Trophoblast cell (in vitro differentiated cells and primary cell): ENCODE data around the gene THSD4.

Source experiments
- DNase-seq, 2 donors: peaks; one replicate each; pipeline ENCODE4 v3.0.0-alpha.2; 2016
- H2AFZ ChIP-seq: 2 replicates; pipeline ENCODE4 v1.6.1; 2013; ENCODE audit warnings: low read length, moderate library complexity, mild to moderate bottlenecking; ENCODE audit not compliant: insufficient read depth, poor library complexity
- H2AK5ac ChIP-seq: 2 replicates; pipeline ENCODE4 v1.6.1; 2013; ENCODE audit warnings: mild to moderate bottlenecking, low read length
- H2BK120ac ChIP-seq: 2 replicates; pipeline ENCODE4 v1.6.1; 2013; ENCODE audit warnings: low read length, mild to moderate bottlenecking, moderate library complexity; ENCODE audit not compliant: insufficient read depth, poor library complexity
- H2BK12ac ChIP-seq: 2 replicates; pipeline ENCODE4 v1.6.1; 2013; ENCODE audit warnings: mild to moderate bottlenecking, low read length, moderate library complexity
- H2BK5ac ChIP-seq: 2 replicates; pipeline ENCODE4 v1.6.1; 2013; ENCODE audit warnings: low read length, low read depth, moderate library complexity, mild to moderate bottlenecking; ENCODE audit not compliant: poor library complexity
- H3K14ac ChIP-seq: 2 replicates; pipeline ENCODE4 v1.6.1; 2013; ENCODE audit warnings: mild to moderate bottlenecking, low read length
- H3K18ac ChIP-seq: 2 replicates; pipeline ENCODE4 v1.6.1; 2013; ENCODE audit warnings: mild to moderate bottlenecking, low read length
- H3K23ac ChIP-seq: 2 replicates; pipeline ENCODE4 v1.6.1; 2013; ENCODE audit warnings: low read length
- H3K27ac ChIP-seq: 2 replicates; pipeline ENCODE4 v1.5.1; 2013; ENCODE audit warnings: low read depth, mild to moderate bottlenecking, inconsistent platforms, low read length, moderate library complexity
- H3K27me3 ChIP-seq: 2 replicates; pipeline ENCODE4 v1.6.1; 2013; ENCODE audit warnings: inconsistent platforms, mild to moderate bottlenecking, low read length, moderate library complexity; ENCODE audit not compliant: insufficient read depth
- H3K36me3 ChIP-seq, 2 experiments: 1 replicate in 1 of 2; 2 replicates in 1 of 2; pipeline ENCODE4 v1.6.1; 2013; ENCODE audit warnings: low read length in 2 of 2, mild to moderate bottlenecking in 2 of 2, moderate library complexity in 1 of 2; ENCODE audit not compliant: insufficient read depth in 2 of 2, control insufficient read depth in 1 of 2
- H3K4ac ChIP-seq: 2 replicates; pipeline ENCODE4 v1.6.1; 2013; ENCODE audit warnings: low read depth, mild to moderate bottlenecking, low read length, moderate library complexity
- H3K4me1 ChIP-seq, 2 experiments: 1 replicate in 1 of 2; 2 replicates in 1 of 2; pipeline ENCODE4 v1.6.1; 2013; ENCODE audit warnings: low read length in 2 of 2, mild to moderate bottlenecking in 2 of 2, moderate library complexity in 1 of 2; ENCODE audit not compliant: insufficient read depth in 2 of 2, control insufficient read depth in 1 of 2
- H3K4me2 ChIP-seq: 2 replicates; pipeline ENCODE4 v1.6.1; 2013; ENCODE audit warnings: inconsistent platforms, mild to moderate bottlenecking, low read length, moderate library complexity
- H3K4me3 ChIP-seq: 2 replicates; pipeline ENCODE4 v1.5.1; 2013; ENCODE audit warnings: mild to moderate bottlenecking, low read depth, low read length, inconsistent platforms
- H3K79me1 ChIP-seq: one replicate; pipeline ENCODE4 v1.6.1; 2013; ENCODE audit warnings: low read length
- H3K79me2 ChIP-seq: 2 replicates; pipeline ENCODE4 v1.6.1; 2013; ENCODE audit warnings: low read length, mild to moderate bottlenecking; ENCODE audit not compliant: control insufficient read depth, insufficient read depth, poor library complexity
- H3K9ac ChIP-seq: 2 replicates; pipeline ENCODE4 v1.6.1; 2013; ENCODE audit warnings: mild to moderate bottlenecking, low read length
- H3K9me3 ChIP-seq: 2 replicates; pipeline ENCODE4 v1.6.1; 2013; ENCODE audit warnings: low read depth, mild to moderate bottlenecking, control low read depth, inconsistent platforms, low read length; ENCODE audit not compliant: insufficient read depth
- H4K12ac ChIP-seq: 2 replicates; pipeline ENCODE4 v1.6.1; 2013; ENCODE audit warnings: low read depth, mild to moderate bottlenecking, low read length, moderate library complexity
- H4K8ac ChIP-seq: 2 replicates; pipeline ENCODE4 v1.6.1; 2013; ENCODE audit warnings: low read depth, mild to moderate bottlenecking, low read length, moderate library complexity
- H4K91ac ChIP-seq: one replicate; pipeline ENCODE4 v1.6.1; 2013; ENCODE audit warnings: low read depth, mild to moderate bottlenecking, low read length, moderate library complexity
- WGBS: extraction: QIAGEN DNeasy Blood & Tissue Kit; methylation state at CpG from one replicate; pipeline ENCODE4 v1.1.7; 2013; ENCODE audit warnings: missing lambda C conversion rate; ENCODE audit not compliant: insufficient read length, insufficient coverage; ENCODE audit errors: extremely low coverage; 5-methylcytosine and 5-hydroxymethylcytosine counted together

The THSD4 gene

GRCh38 chr15:71732636-71733035 is 617.4 kb downstream of the THSD4 start:
- Histone ChIP-seq H3K4ac (no peak overlapping the region), H2AFZ (no peak overlapping the region), H4K8ac (no peak overlapping the region), H3K18ac (no peak overlapping the region), H3K23ac (no peak overlapping the region), H3K36me3 (no peaks in the 10 kb centered on the region), H3K27me3 (no peaks in the 10 kb centered on the region), H3K14ac (no peak overlapping the region), H3K27ac (no peak overlapping the region), H3K79me1 (no peaks in the 10 kb centered on the region), H2AK5ac (no peak overlapping the region), H2BK12ac (no peak overlapping the region), H3K9me3 (peaks cover under 1% of the 10 kb centered on the region), H3K4me1 (no peaks in the 10 kb centered on the region), H3K4me2 (no peak overlapping the region), H4K91ac (no peak overlapping the region), H3K79me2 (no peaks in the 10 kb centered on the region), H4K12ac (no peak overlapping the region), H2BK5ac (no peak overlapping the region), H2BK120ac (no peak overlapping the region), H3K4me3 (no peak overlapping the region), H3K9ac (no peak overlapping the region)
- WGBS = no CpG with 5 or more reads among the region's 2 CpGs
- DNase-seq = no peak

- Histone ChIP-seq H3K9ac (no peak overlapping the region), H3K9me3 (peaks cover 2% of the 10 kb centered on the region), H3K79me1 (no peaks in the 10 kb centered on the region), H3K23ac (no peak overlapping the region), H3K18ac (no peak overlapping the region), H2AK5ac (no peak overlapping the region), H3K27me3 (no peaks in the 10 kb centered on the region), H3K36me3 (no peaks in the 10 kb centered on the region), H2BK120ac (no peak overlapping the region), H3K4me3 (no peak overlapping the region), H4K91ac (no peak overlapping the region), H2AFZ (no peak overlapping the region), H3K27ac (no peak overlapping the region), H4K8ac (no peak overlapping the region), H3K79me2 (no peaks in the 10 kb centered on the region), H3K4ac (no peak overlapping the region), H4K12ac (no peak overlapping the region), H3K14ac (no peak overlapping the region), H3K4me2 (no peak overlapping the region), H2BK12ac (no peak overlapping the region), H2BK5ac (no peak overlapping the region), H3K4me1 (no peaks in the 10 kb centered on the region)
- no peak for DNase-seq
- no CpG with 5 or more reads among the region's 1 CpG for WGBS
Measured at GRCh38 chr15:71733122-71733521, 617.9 kb downstream of the THSD4 start.

DNA sequence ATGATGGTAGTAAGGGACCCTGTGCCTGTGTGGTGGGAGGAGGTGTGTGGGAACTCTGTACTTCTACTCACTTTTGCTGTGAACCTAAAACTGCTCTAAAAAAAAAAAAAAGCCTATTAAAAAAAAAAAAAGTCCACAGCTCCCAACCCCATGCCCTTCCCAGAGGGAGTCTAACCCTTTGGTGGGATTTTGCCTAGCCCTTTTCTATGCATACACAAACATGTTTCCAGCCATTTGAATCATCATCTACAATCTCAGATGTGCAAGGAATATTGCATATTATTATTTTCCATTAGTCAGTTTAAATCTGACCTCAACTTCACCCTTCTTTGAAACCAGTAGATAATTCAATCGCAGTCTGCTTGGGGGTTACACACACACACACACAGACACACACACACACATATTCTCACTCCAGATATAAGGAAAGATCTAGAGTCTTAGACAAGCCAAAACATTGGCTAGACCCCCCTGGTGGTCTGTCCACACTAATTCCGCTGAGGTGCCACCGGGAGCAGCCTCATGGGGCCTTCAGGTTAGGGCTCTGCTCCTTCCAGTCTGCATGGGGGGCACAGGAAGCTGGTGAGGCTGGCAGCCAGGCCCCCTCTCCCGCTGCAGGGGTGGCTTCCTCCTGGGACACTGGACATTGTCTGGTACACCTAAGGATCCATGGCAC is 619.6 kb downstream of the THSD4 start:
- no peak overlapping the region for H2AFZ ChIP-seq
- peaks cover 2% of the 10 kb centered on the region for H3K9me3 ChIP-seq
- no peak overlapping the region for H3K18ac ChIP-seq
- no peaks in the 10 kb centered on the region for H3K79me2 ChIP-seq
- no peak overlapping the region for H3K4me2 ChIP-seq
- no peaks in the 10 kb centered on the region for H3K36me3 ChIP-seq
- H2BK12ac ChIP-seq = no peak overlapping the region
- no peak overlapping the region for H3K27ac ChIP-seq
- H2AK5ac ChIP-seq = no peak overlapping the region
- H3K79me1 ChIP-seq = no peaks in the 10 kb centered on the region
- no peaks in the 10 kb centered on the region for H3K4me1 ChIP-seq
- no peak overlapping the region for H4K12ac ChIP-seq
- H3K4ac ChIP-seq = no peak overlapping the region
- no peak overlapping the region for H3K9ac ChIP-seq
- H4K91ac ChIP-seq = no peak overlapping the region
- no peaks in the 10 kb centered on the region for H3K27me3 ChIP-seq
- no peak overlapping the region for H4K8ac ChIP-seq
- no CpG with 5 or more reads among the region's 4 CpGs for WGBS
- H2BK5ac ChIP-seq = no peak overlapping the region
- DNase-seq = no peak
- H2BK120ac ChIP-seq = no peak overlapping the region
- H3K14ac ChIP-seq = no peak overlapping the region
- no peak overlapping the region for H3K4me3 ChIP-seq
- no peak overlapping the region for H3K23ac ChIP-seq

DNA sequence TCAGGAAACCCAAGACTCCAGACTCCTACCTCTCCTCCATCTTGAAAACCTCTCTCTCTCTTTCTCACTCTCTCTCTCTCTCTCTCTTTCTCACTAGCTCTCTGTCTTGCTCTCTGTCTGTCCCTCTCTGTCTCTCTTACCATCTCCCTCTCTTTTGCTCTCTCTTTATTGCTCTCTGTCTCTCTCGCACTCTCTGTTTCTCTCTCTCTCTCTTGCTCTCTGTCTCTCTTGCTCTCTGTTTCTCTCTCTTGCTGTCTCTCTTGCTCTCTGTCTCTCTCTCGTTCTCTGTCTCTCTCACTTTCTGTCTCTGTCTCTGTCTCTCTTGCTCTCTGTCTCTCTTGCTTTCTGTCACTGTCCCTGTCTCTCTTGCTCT is 620.1 kb downstream of the THSD4 start:
- H3K79me2 ChIP-seq = no peaks in the 10 kb centered on the region
- no peak overlapping the region for H4K91ac ChIP-seq
- H3K9me3 ChIP-seq = peaks cover 2% of the 10 kb centered on the region
- no peak overlapping the region for H3K27ac ChIP-seq
- no peaks in the 10 kb centered on the region for H3K4me1 ChIP-seq
- no peak overlapping the region for H2BK120ac ChIP-seq
- no peak overlapping the region for H3K4me3 ChIP-seq
- H3K4ac ChIP-seq = no peak overlapping the region
- H3K23ac ChIP-seq = no peak overlapping the region
- no peak overlapping the region for H2BK5ac ChIP-seq
- no peaks in the 10 kb centered on the region for H3K36me3 ChIP-seq
- DNase-seq = no peak
- H4K12ac ChIP-seq = no peak overlapping the region
- WGBS = no CpG with 5 or more reads among the region's 2 CpGs
- H2BK12ac ChIP-seq = no peak overlapping the region
- no peaks in the 10 kb centered on the region for H3K27me3 ChIP-seq
- no peak overlapping the region for H3K14ac ChIP-seq
- H2AK5ac ChIP-seq = no peak overlapping the region
- no peak overlapping the region for H3K18ac ChIP-seq
- no peaks in the 10 kb centered on the region for H3K79me1 ChIP-seq
- no peak overlapping the region for H4K8ac ChIP-seq
- no peak overlapping the region for H2AFZ ChIP-seq
- H3K9ac ChIP-seq = no peak overlapping the region
- no peak overlapping the region for H3K4me2 ChIP-seq
